Measurements from ENCODE around the gene ASB2.

- no peak for TF ChIP-seq CTCF (IDR thresholded peaks at IDR 0.05)
- no peak for TF ChIP-seq EP300 (IDR thresholded peaks at IDR 0.05)
- no peak for TF ChIP-seq POLR2A (IDR thresholded peaks at IDR 0.05)
Observed at GRCh38 chr14:93954516-93954830, 21.9 kb downstream of the ASB2 start.
